Omental fat pad (tissue), 4 donors: Measurements from ENCODE around the gene SLC7A6. TPM values are rescaled to one million over a fixed set of nuclear protein-coding genes. Genes with fewer than 3 reads are reported as not detected.

Experiments
- ATAC-seq: fragments of 150-250 bp; one replicate; pipeline ENCODE4 v1.9.1; 2016; ENCODE audit warnings: mild to moderate bottlenecking, moderate library complexity; ENCODE audit not compliant: low FRiP score
- DNase-seq: peaks from one replicate; pipeline ENCODE4 v3.0.0-alpha.2; 2019; ENCODE audit warnings: low spot score
- CTCF ChIP-seq, 3 donors: fragments of 450-650 bp; IDR thresholded peaks; one replicate each; pipeline ENCODE4 v1.5.1; 2016 to 2017; ENCODE audit warnings: antibody characterized with exemption in 3 of 3, mild to moderate bottlenecking in 3 of 3, moderate library complexity in 2 of 3
- total RNA-seq, 4 donors: library from RNA; depleted of rRNA; stranded (reverse); fragments of >200 nt; gene quantifications; one replicate each; pipeline ENCODE4 v1.1.0, GENCODE V29; 2016

Gene SLC7A6
- total RNA-seq, 4 donors from 2014 or later = 129 to 181 (median 147) TPM

DNA sequence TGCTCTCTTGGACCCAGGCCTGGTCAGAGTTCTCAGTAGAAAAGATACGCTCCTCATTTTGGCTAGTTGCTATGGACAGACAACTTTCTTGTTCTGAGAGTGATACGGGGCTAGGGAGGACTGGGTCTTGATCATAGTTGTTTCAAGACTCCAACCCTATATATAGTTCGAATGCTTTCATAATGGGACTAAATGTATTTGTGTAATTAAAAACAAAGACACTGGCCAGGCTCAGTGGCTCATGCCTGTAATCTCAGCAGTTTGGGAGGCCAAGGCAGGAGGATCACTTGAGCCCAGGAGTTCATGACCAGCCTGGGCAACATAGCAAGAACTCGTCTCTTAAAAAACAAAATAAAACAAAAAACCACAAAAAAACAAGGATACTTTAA, 17.7 kb downstream of the SLC7A6 start:
- TF ChIP-seq CTCF (IDR thresholded peaks at IDR 0.05) = no peak
- DNase-seq = no peak
- ATAC-seq = no peak

DNA sequence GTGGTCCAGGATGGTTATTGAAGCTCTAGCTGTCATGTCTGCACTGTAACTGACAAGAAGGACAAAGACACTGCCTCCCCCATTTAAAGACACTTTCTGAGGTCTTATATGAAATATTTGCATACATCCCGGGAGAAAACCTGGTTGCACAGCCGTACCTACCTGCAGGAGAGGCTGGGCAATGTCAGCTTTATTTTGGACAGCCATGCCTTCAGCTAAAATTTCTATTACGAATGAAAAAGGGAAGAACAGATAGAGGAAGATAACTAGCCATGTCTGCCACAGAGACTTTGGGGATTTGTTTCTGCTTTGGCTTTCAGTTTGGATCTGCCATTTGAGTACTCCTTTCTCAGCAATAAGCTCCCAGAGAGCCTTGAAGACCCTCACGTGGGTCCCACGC, 19.0 kb downstream of the SLC7A6 start:
- TF ChIP-seq CTCF (IDR thresholded peaks at IDR 0.05) = no peak
- ATAC-seq = no peak
- DNase-seq = no peak

GRCh38 chr16:68283801-68284598, 19.7 kb downstream of the SLC7A6 start:
- no peak for ATAC-seq
- no peak for DNase-seq
- no peak for TF ChIP-seq CTCF (IDR thresholded peaks at IDR 0.05)

- ATAC-seq = no peak
- no peak for DNase-seq
- TF ChIP-seq CTCF (IDR thresholded peaks at IDR 0.05) = no peak
Measured at GRCh38 chr16:68284847-68285246, 20.5 kb downstream of the SLC7A6 start.

GRCh38 chr16:68285683-68286082, 21.4 kb downstream of the SLC7A6 start:
- DNase-seq = no peak
- ATAC-seq = no peak
- TF ChIP-seq CTCF (IDR thresholded peaks at IDR 0.05) = no peak

DNA sequence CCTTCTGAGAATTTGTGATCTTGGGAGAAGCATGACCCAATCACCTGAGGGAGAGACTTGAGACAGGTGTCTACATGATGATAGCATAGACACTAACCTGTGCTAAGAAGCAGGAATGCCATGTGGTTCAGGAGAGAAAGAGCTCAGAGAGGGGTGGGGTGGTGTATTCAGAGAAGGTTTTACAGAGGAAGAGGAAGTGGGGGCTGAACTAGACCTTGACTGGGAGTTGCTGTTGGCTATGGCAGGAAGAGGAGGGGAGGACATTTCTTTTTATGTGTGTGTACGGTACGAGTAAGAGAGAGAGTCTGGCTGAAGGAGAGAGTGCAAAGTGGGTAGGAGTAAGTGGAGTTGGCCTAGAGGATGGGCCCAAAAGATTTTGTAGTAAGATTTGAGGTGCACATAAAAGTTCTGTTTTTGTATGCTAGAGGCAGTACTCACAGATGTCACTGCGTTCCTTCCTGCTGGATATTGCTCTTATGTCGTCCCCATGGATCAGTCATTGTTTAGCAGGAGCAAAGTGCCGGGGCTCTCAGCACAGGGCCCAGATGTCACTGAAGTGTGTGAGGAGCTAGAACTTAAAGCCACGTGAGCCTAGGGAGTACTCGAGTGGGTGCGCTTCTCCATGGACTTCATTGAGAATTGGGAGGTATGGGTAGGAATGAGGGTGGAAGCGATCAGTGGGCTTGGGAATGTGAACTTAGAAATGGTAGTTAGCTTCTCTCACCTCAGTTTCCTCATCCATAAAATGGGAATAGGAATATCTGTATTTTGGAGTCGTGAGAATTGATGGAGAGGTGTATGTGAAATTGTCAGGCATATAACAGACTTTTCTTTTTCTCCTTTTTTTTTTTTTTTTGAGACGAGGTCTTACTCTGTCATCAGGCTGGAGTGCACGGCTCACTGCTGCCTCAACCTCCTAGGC, 22.1 kb downstream of the SLC7A6 start:
- TF ChIP-seq CTCF (IDR thresholded peaks at IDR 0.05) = no peak
- ATAC-seq (no peak), DNase-seq (no peak)
